ENCODE results near the gene SH2D7. TPM values are rescaled to one million over a fixed set of nuclear protein-coding genes. Genes with fewer than 3 reads are reported as not detected.

Gene SH2D7
- total and polyA plus RNA-seq, 2 donors (not counting 3 experiments of a cell fraction or from before 2014, with no cell fraction given): not detected

DNA sequence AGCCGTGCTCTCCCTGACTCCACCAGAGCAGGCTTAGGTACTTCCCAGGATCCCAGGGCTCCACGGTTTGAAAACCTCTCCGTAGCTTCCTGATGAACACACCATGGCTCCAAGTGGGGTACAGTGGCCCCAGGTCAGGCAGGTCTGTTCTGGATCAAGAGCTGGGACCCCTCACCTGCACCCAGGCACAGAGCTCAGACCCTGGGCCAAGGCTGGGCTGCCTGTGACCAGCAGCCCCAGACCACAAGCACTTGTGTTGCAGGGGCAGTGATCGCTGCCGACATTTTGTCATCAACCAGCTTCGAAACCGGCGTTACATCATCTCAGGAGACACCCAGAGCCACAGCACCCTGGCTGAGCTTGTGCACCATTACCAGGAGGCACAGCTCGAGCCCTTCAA is 5.3 kb downstream of the SH2D7 start:
- CTCF ChIA-PET: interaction anchor here (1.1 to 3.9 kb wide), 2 partner anchors 11 to 19 kb away, joined by 4 to 20 read pairs; no protein-coding TSS in a partner anchor
- H3K9me1 ChIP-seq (replicated peaks; ENCODE audit: control insufficient read depth, extremely low read depth, insufficient read depth, low read length): no peaks in the 10 kb centered on the region
- H3K27me3 ChIP-seq (ENCODE audit: control insufficient read depth in 2 of 2, insufficient read depth in 2 of 2, low read length in 2 of 2): peaks cover 7 to 14% of the 10 kb centered on the region in 2 experiments
- no peaks in the 10 kb centered on the region for H3K36me3 ChIP-seq (ENCODE audit: control insufficient read depth in 2 of 2, extremely low read depth in 1 of 2, insufficient read depth in 2 of 2, low read length in 2 of 2)
- H2AFZ ChIP-seq (ENCODE audit: low read depth, low read length): no peak overlapping the region
- BruUV-seq (replicated peaks): no TSS peak
- intact Hi-C loops (cut with micrococcal nuclease): no loop called here
- FAIRE-seq (no peak), DNase-seq (ENCODE audit: low read depth, low spot score) (no peak)
- no peak overlapping the region for H3K4me2 ChIP-seq (ENCODE audit: insufficient read depth, low read length)
- no peak for TF ChIP-seq GATA2 (IDR thresholded peaks at IDR 0.05; ENCODE audit: insufficient read depth, insufficient read length, low read depth, low read length)
- TF ChIP-seq FOS (IDR thresholded peaks at IDR 0.05; ENCODE audit: borderline replicate concordance, insufficient read depth, low read length): no peak
- TF ChIP-seq MYC (IDR thresholded peaks at IDR 0.05; ENCODE audit: low read depth, low read length): no peak
- H3K27ac ChIP-seq (ENCODE audit: insufficient read depth, low read depth, low read length): no peak overlapping the region
- POLR2A ChIA-PET: no interaction called here
- no peak overlapping the region for H3K4me3 ChIP-seq (replicated peaks in 1 of 3; ENCODE audit: insufficient read depth in 1 of 3, low read depth in 1 of 3, low read length in 3 of 3)
- dilution Hi-C loops (cut with MboI; ENCODE audit: extremely low pct_ligation_motif_present, low sequenced_read_pairs): no loop called here
- no peak overlapping the region for H3K9ac ChIP-seq (replicated peaks; ENCODE audit: extremely low read depth, insufficient read depth, low read length)
- no peaks in the 10 kb centered on the region for H3K9me3 ChIP-seq (replicated peaks; ENCODE audit: control insufficient read depth, insufficient read depth, low read length)
- H4K20me1 ChIP-seq (replicated peaks; ENCODE audit: control insufficient read depth, extremely low read depth, insufficient read depth, low read length): no peaks in the 10 kb centered on the region
- H3K4me1 ChIP-seq (ENCODE audit: control insufficient read depth, extremely low read depth, insufficient read depth, low read length): no peaks in the 10 kb centered on the region
- H3K79me2 ChIP-seq (ENCODE audit: control insufficient read depth, insufficient read depth, low read length): no peaks in the 10 kb centered on the region

DNA sequence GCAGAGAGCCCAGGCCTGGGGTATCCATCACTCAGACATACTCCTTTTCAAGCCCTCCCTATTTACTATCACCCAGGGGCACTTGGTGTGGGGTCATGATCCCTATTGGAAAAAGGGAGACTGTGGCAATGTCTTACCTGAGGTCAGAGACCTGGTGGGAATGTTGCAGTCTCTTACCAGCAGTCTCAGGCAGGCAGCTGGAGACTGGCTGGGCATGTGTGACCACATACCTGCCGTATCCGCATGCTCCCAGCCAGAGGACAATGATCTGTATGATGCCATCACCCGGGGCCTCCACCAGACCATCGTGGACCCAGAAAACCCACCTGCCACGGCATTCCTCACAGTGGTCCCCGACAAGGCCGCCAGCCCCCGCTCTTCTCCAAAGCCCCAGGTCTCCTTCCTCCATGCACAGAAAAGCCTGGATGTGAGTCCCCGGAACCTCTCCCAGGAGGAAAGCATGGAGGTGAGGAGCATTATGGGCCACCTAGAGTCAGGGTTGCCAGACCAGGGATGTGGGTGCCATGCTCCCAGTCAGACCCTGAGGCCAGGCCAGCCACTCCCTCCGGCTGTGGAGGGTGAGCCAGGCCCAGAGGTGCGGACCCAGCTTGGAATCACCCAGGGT is 5.9 kb downstream of the SH2D7 start:
- H4K20me1 ChIP-seq (replicated peaks; ENCODE audit: control insufficient read depth, extremely low read depth, insufficient read depth, low read length): no peaks in the 10 kb centered on the region
- H2AFZ ChIP-seq (ENCODE audit: low read depth, low read length): no peak overlapping the region
- no peak overlapping the region for H3K4me3 ChIP-seq (replicated peaks in 1 of 3; ENCODE audit: insufficient read depth in 1 of 3, low read depth in 1 of 3, low read length in 3 of 3)
- H3K9me3 ChIP-seq (replicated peaks; ENCODE audit: control insufficient read depth, insufficient read depth, low read length): no peaks in the 10 kb centered on the region
- ChIA-PET POLR2A (no interaction called here), CTCF (interaction anchor here (1.1 to 3.9 kb wide), 3 partner anchors 10 to 132 kb away, joined by 3 to 20 read pairs (median 4); no protein-coding TSS in a partner anchor)
- no peaks in the 10 kb centered on the region for H3K4me1 ChIP-seq (ENCODE audit: control insufficient read depth, extremely low read depth, insufficient read depth, low read length)
- H3K4me2 ChIP-seq (ENCODE audit: insufficient read depth, low read length): no peak overlapping the region
- DNase-seq (ENCODE audit: low read depth, low spot score) (no peak), FAIRE-seq (no peak)
- BruUV-seq (replicated peaks): no TSS peak
- no peak overlapping the region for H3K9ac ChIP-seq (replicated peaks; ENCODE audit: extremely low read depth, insufficient read depth, low read length)
- H3K36me3 ChIP-seq (ENCODE audit: control insufficient read depth in 2 of 2, extremely low read depth in 1 of 2, insufficient read depth in 2 of 2, low read length in 2 of 2): no peaks in the 10 kb centered on the region
- dilution Hi-C loops (cut with MboI; ENCODE audit: extremely low pct_ligation_motif_present, low sequenced_read_pairs): no loop called here
- no peak overlapping the region for H3K27ac ChIP-seq (ENCODE audit: insufficient read depth, low read depth, low read length)
- TF ChIP-seq FOS (IDR thresholded peaks at IDR 0.05; ENCODE audit: borderline replicate concordance, insufficient read depth, low read length) (no peak), JUN (IDR thresholded peaks at IDR 0.05; ENCODE audit: borderline replicate concordance, insufficient read depth, insufficient read length, low read depth) (no peak), EZH2 (IDR thresholded peaks at IDR 0.05; ENCODE audit: borderline replicate concordance, low read depth, low read length, severe bottlenecking) (no peak), MYC (IDR thresholded peaks at IDR 0.05; ENCODE audit: low read depth, low read length) (no peak), POLR2A (IDR thresholded peaks at IDR 0.05; ENCODE audit: low read depth, low read length) (no peak), POLR2AphosphoS5 (IDR thresholded peaks at IDR 0.05; ENCODE audit: insufficient read depth, low read depth, low read length) (no peak), MAX (IDR thresholded peaks at IDR 0.05; ENCODE audit: insufficient read depth, insufficient read length) (no peak), CTCF (IDR thresholded peaks at IDR 0.05; ENCODE audit: extremely low read depth in 1 of 2, insufficient read depth in 1 of 2, low read depth in 1 of 2, low read length in 2 of 2) (no peak), GATA2 (IDR thresholded peaks at IDR 0.05; ENCODE audit: insufficient read depth, insufficient read length, low read depth, low read length) (no peak)
- intact Hi-C loops (cut with micrococcal nuclease): no loop called here
- H3K9me1 ChIP-seq (replicated peaks; ENCODE audit: control insufficient read depth, extremely low read depth, insufficient read depth, low read length): no peaks in the 10 kb centered on the region
- H3K27me3 ChIP-seq (ENCODE audit: control insufficient read depth in 2 of 2, insufficient read depth in 2 of 2, low read length in 2 of 2): peaks cover 7 to 14% of the 10 kb centered on the region in 2 experiments
- no peaks in the 10 kb centered on the region for H3K79me2 ChIP-seq (ENCODE audit: control insufficient read depth, insufficient read depth, low read length)
